ENCODE data around the gene GSE1. TPM values are rescaled to one million over a fixed set of nuclear protein-coding genes. Genes with fewer than 3 reads are reported as not detected.

The GSE1 gene
- total and polyA plus RNA-seq, 9 of the 15 experiments (the other 6 are each of a cell fraction or from before 2014, with no cell fraction given): 12.2 to 244 (median 57.9) TPM

DNA sequence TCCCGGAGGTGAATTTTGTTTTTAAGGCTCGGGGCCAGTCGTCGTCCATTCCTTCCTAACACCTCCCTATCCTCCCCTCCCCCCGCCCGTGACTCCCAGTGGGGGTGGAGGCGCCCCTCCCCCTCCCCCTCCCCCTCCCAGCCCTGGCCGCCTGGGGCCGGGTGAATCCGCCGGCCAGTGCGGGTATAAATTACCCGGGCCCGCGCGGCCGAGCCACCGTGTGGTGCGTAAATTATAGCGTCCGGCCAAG is 2.0 kb upstream of the GSE1 start (continued):
- no peak for TF ChIP-seq ARID4B (CRISPR knock-in tag; IDR thresholded peaks at IDR 0.05)
- TF ChIP-seq, protein P1, sequence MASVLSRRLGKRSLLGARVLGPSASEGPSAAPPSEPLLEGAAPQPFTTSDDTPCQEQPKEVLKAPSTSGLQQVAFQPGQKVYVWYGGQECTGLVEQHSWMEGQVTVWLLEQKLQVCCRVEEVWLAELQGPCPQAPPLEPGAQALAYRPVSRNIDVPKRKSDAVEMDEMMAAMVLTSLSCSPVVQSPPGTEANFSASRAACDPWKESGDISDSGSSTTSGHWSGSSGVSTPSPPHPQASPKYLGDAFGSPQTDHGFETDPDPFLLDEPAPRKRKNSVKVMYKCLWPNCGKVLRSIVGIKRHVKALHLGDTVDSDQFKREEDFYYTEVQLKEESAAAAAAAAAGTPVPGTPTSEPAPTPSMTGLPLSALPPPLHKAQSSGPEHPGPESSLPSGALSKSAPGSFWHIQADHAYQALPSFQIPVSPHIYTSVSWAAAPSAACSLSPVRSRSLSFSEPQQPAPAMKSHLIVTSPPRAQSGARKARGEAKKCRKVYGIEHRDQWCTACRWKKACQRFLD (CRISPR knock-in tag; IDR thresholded peaks at IDR 0.05): 0 out of 2 replicates have a peak, but pooled peaks have one; percentile 11
- peak in 1 of 2 experiments; percentile 88; a peak in 2 of 4 replicates for TF ChIP-seq KDM1A (IDR thresholded peaks at IDR 0.05)
- peak; percentile 68 for TF ChIP-seq KLF16 (IDR thresholded peaks at IDR 0.05)
- TF ChIP-seq ZBTB26 (CRISPR knock-in tag; IDR thresholded peaks at IDR 0.05): no peak
- no peak for TF ChIP-seq THRAP3 (IDR thresholded peaks at IDR 0.05; ENCODE audit: borderline replicate concordance)
- peak; percentile 18 for TF ChIP-seq HMGN3 (IDR thresholded peaks at IDR 0.05; ENCODE audit: borderline replicate concordance, extremely low read depth, insufficient read length, low read depth, low read length)
- 0 out of 2 replicates have a peak, but pooled peaks have one; percentile 32 for TF ChIP-seq GTF2E2 (tag; IDR thresholded peaks at IDR 0.05)
